ENCODE data around the gene EMX2. TPM values are rescaled to one million over a fixed set of nuclear protein-coding genes. Genes with fewer than 3 reads are reported as not detected.

Gene EMX2
- total RNA-seq, 1 experiment from 2014 or later: 4.7 TPM

GRCh38 chr10:117534321-117535297 lies 7.9 kb upstream of the EMX2 start:
- no peaks in the 10 kb centered on the region; the same call in 1 of the 2 replicates for H3K36me3 ChIP-seq (ENCODE audit: control insufficient read depth, insufficient read depth, low read length)
- H3K9me3 Mint-ChIP-seq (ENCODE audit: unreplicated experiment): no peaks in the 10 kb centered on the region
- no peaks in the 10 kb centered on the region for H3K27me3 Mint-ChIP-seq (ENCODE audit: insufficient read depth, unreplicated experiment)
- peak overlapping the region; percentile 72 for H3K4me3 Mint-ChIP-seq (ENCODE audit: unreplicated experiment)
- TF ChIP-seq, protein P1, sequence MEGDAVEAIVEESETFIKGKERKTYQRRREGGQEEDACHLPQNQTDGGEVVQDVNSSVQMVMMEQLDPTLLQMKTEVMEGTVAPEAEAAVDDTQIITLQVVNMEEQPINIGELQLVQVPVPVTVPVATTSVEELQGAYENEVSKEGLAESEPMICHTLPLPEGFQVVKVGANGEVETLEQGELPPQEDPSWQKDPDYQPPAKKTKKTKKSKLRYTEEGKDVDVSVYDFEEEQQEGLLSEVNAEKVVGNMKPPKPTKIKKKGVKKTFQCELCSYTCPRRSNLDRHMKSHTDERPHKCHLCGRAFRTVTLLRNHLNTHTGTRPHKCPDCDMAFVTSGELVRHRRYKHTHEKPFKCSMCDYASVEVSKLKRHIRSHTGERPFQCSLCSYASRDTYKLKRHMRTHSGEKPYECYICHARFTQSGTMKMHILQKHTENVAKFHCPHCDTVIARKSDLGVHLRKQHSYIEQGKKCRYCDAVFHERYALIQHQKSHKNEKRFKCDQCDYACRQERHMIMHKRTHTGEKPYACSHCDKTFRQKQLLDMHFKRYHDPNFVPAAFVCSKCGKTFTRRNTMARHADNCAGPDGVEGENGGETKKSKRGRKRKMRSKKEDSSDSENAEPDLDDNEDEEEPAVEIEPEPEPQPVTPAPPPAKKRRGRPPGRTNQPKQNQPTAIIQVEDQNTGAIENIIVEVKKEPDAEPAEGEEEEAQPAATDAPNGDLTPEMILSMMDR (IDR thresholded peaks at IDR 0.05; ENCODE audit: insufficient read depth in 1 of 2, low read depth in 1 of 2, low read length in 1 of 2, severe bottlenecking in 1 of 2, unreplicated experiment in 1 of 2): no peak
- no peak overlapping the region for H3K27ac Mint-ChIP-seq (ENCODE audit: unreplicated experiment)
- peak in 1 of 2 experiments; percentile 30 for DNase-seq
- H3K27me3 ChIP-seq (replicated peaks; ENCODE audit: control insufficient read depth, insufficient read depth, low read length): no peaks in the 10 kb centered on the region
- H3K4me3 ChIP-seq (ENCODE audit: low read depth, low read length): peak overlapping the region; percentile 50
- BruUV-seq (replicated peaks): no TSS peak
- CTCF ChIA-PET: interaction anchor here (1.0 to 2.4 kb wide), 2 partner anchors 35 to 38 kb away, joined by 3 to 11 read pairs; no protein-coding TSS in a partner anchor
- H3K4me1 Mint-ChIP-seq (ENCODE audit: low read depth, unreplicated experiment): peaks cover 7% of the 10 kb centered on the region
- no peaks in the 10 kb centered on the region for H3K9me3 ChIP-seq
- POLR2A ChIA-PET: no interaction called here
- H3K36me3 Mint-ChIP-seq (ENCODE audit: insufficient read depth, unreplicated experiment): no peaks in the 10 kb centered on the region
- peaks cover 22% of the 10 kb centered on the region for H3K4me1 ChIP-seq
- intact Hi-C loops (cut with micrococcal nuclease; ENCODE audit: unreplicated experiment): loop anchor here (2.0 kb wide), 1 partner anchor 16 kb away; no protein-coding TSS in a partner anchor

DNA sequence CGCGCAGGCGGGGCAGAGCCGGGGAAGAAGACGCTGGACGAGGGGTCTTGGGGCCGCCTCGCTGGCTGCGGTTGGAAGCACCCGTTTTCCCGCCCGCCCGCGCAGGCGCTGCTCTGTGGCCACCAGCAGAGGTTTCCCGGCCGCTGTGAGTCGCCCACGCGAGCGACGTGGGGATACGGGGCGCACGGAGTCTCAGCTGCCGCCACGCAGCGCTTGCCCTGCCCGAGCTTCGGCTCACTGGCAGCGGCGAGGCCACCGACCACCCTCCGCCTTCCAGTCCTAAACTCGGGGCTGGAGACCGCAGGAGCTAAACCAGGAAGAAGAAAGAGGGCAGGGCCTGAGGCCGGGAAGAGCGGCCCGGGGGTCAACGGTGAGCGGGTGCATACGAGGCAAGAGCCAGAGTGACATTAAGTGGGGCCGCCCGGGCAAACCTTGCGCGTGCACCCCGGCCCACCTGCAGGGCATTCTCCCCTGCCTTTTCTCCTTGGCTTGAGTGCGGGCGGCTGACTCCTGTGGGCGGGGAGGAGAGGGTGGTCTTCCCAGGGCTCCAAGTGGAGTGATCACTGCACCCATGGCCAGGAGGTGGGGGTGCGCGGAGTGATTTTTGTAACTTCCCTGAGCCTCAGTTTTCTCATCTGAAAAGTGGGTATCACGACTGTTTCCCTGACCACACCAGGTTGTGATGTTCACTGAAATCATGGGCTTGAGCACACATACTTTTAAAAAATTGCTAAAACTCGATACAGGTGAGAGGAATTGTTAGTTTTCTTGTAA lies 7.1 kb upstream of the EMX2 start:
- Histone ChIP-seq H3K4me1 (peaks cover 21% of the 10 kb centered on the region), H3K9me3 (no peaks in the 10 kb centered on the region), H3K4me3 (ENCODE audit: low read depth, low read length) (peak overlapping the region; percentile 50), H3K27me3 (replicated peaks; ENCODE audit: control insufficient read depth, insufficient read depth, low read length) (no peaks in the 10 kb centered on the region), H3K36me3 (ENCODE audit: control insufficient read depth, insufficient read depth, low read length) (no peaks in the 10 kb centered on the region; the same call in 1 of the 2 replicates)
- H3K9me3 Mint-ChIP-seq (ENCODE audit: unreplicated experiment): no peaks in the 10 kb centered on the region
- H3K4me3 Mint-ChIP-seq (ENCODE audit: unreplicated experiment): peak overlapping the region; percentile 72
- peak in 1 of 2 experiments; percentile 32 for DNase-seq
- H3K27ac Mint-ChIP-seq (ENCODE audit: unreplicated experiment): no peak overlapping the region
- TF ChIP-seq, protein P1 (IDR thresholded peaks at IDR 0.05; ENCODE audit: insufficient read depth in 1 of 2, low read depth in 1 of 2, low read length in 1 of 2, severe bottlenecking in 1 of 2, unreplicated experiment in 1 of 2): no peak
- no peaks in the 10 kb centered on the region for H3K36me3 Mint-ChIP-seq (ENCODE audit: insufficient read depth, unreplicated experiment)
- no peaks in the 10 kb centered on the region for H3K27me3 Mint-ChIP-seq (ENCODE audit: insufficient read depth, unreplicated experiment)
- intact Hi-C loops (cut with micrococcal nuclease; ENCODE audit: unreplicated experiment): loop anchor here (2.0 kb wide), 1 partner anchor 17 kb away; no protein-coding TSS in a partner anchor
- peaks cover 3% of the 10 kb centered on the region for H3K4me1 Mint-ChIP-seq (ENCODE audit: low read depth, unreplicated experiment)
- POLR2A ChIA-PET: no interaction called here
- CTCF ChIA-PET: no interaction called here
- no TSS peak for BruUV-seq (replicated peaks)
